ENCODE data around the gene ARHGAP9.

- TF ChIP-seq NFYB (CRISPR knock-in tag; conservative IDR thresholded peaks at IDR 0.05; ENCODE audit: low read depth) (no peak), CTCF (IDR thresholded peaks at IDR 0.05) (no peak), ELF4 (CRISPR knock-in tag; IDR thresholded peaks at IDR 0.05; ENCODE audit: low read depth) (no peak), SMAD3 (CRISPR knock-in tag; IDR thresholded peaks at IDR 0.05; ENCODE audit: borderline replicate concordance) (no peak), IRF2 (CRISPR knock-in tag; IDR thresholded peaks at IDR 0.05; ENCODE audit: borderline replicate concordance, low read depth) (no peak), ZNF416 (CRISPR knock-in tag; IDR thresholded peaks at IDR 0.05) (no peak), JUN (CRISPR knock-in tag; IDR thresholded peaks at IDR 0.05) (no peak), E2F5 (CRISPR knock-in tag; IDR thresholded peaks at IDR 0.05) (no peak)
Observed at GRCh38 chr12:57518176-57518919, 38.7 kb upstream of the ARHGAP9 start.
